H7 (cell line): ENCODE data around the gene ZNF175. TPM values are rescaled to one million over a fixed set of nuclear protein-coding genes. Genes with fewer than 3 reads are reported as not detected.

Experiments used
- DNase-seq: peaks from one replicate; pipeline ENCODE4 v3.0.0; 2012
- H3K27me3 ChIP-seq: 2 replicates; pipeline ENCODE4 v1.6.0; 2011; ENCODE audit warnings: mild to moderate bottlenecking, low read length; ENCODE audit not compliant: control insufficient read depth, insufficient read depth
- H3K36me3 ChIP-seq: replicated peaks from 2 replicates; pipeline ENCODE4 v1.5.1; 2011; ENCODE audit warnings: low read length; ENCODE audit not compliant: control insufficient read depth, insufficient read depth
- H3K4me3 ChIP-seq: 2 replicates; pipeline ENCODE4 v1.5.1; 2011; ENCODE audit warnings: low read depth, mild to moderate bottlenecking, control low read depth, low read length, moderate library complexity; ENCODE audit not compliant: insufficient read depth
- total RNA-seq: library from RNA; depleted of rRNA; stranded (reverse); fragments of >200 nt; shearing (Covaris generic); gene quantifications from 2 replicates; pipeline ENCODE4 v1.2.3, GENCODE V29; 2014

Gene ZNF175
- total RNA-seq, 1 experiment from 2014 or later = 2.4 TPM

- DNase-seq = no peak
- H3K4me3 ChIP-seq = no peak overlapping the region
- no peaks in the 10 kb centered on the region; the same call in 1 of the 2 replicates for H3K27me3 ChIP-seq
- no peaks in the 10 kb centered on the region for H3K36me3 ChIP-seq
Observed at GRCh38 chr19:51565583-51565982, 5.5 kb upstream of the ZNF175 start.

GRCh38 chr19:51566489-51567100 lies 4.5 kb upstream of the ZNF175 start:
- no peaks in the 10 kb centered on the region; the same call in 1 of the 2 replicates for H3K27me3 ChIP-seq
- no peaks in the 10 kb centered on the region for H3K36me3 ChIP-seq
- no peak for DNase-seq
- no peak overlapping the region for H3K4me3 ChIP-seq

- Histone ChIP-seq H3K4me3 (no peak overlapping the region), H3K36me3 (no peaks in the 10 kb centered on the region), H3K27me3 (no peaks in the 10 kb centered on the region; the same call in 1 of the 2 replicates)
- no peak for DNase-seq
Observed at GRCh38 chr19:51567583-51567982, 3.5 kb upstream of the ZNF175 start.

GRCh38 chr19:51568456-51568855 lies 2.6 kb upstream of the ZNF175 start:
- H3K27me3 ChIP-seq = no peaks in the 10 kb centered on the region; the same call in 1 of the 2 replicates

GRCh38 chr19:51571599-51571998 lies 516 bp downstream of the ZNF175 start:
- no peak for DNase-seq
- no peaks in the 10 kb centered on the region for H3K27me3 ChIP-seq
- peak overlapping the region; percentile 55 for H3K4me3 ChIP-seq
- H3K36me3 ChIP-seq = peaks cover 5% of the 10 kb centered on the region

More at GRCh38 chr19:51568456-51568855, 2.6 kb upstream of the ZNF175 start:
- Histone ChIP-seq H3K4me3 (no peak overlapping the region), H3K36me3 (peaks cover 5% of the 10 kb centered on the region)
- DNase-seq = no peak

- H3K4me3 ChIP-seq = no peak overlapping the region
- no peak for DNase-seq
- H3K36me3 ChIP-seq = peaks cover 5% of the 10 kb centered on the region
- H3K27me3 ChIP-seq = no peaks in the 10 kb centered on the region
Observed at GRCh38 chr19:51572410-51572809, 1.3 kb downstream of the ZNF175 start.

- no peaks in the 10 kb centered on the region for H3K27me3 ChIP-seq
- H3K4me3 ChIP-seq = no peak overlapping the region
- no peak for DNase-seq
- peaks cover 5% of the 10 kb centered on the region for H3K36me3 ChIP-seq
Observed at GRCh38 chr19:51572908-51573307, 1.8 kb downstream of the ZNF175 start.

GRCh38 chr19:51573331-51573730 lies 2.2 kb downstream of the ZNF175 start:
- H3K36me3 ChIP-seq = peaks cover 5% of the 10 kb centered on the region
- no peak for DNase-seq

GRCh38 chr19:51576850-51577249 lies 5.8 kb downstream of the ZNF175 start:
- H3K36me3 ChIP-seq = peaks cover 8% of the 10 kb centered on the region
- no peak for DNase-seq
- no peaks in the 10 kb centered on the region for H3K27me3 ChIP-seq
- no peak overlapping the region for H3K4me3 ChIP-seq

More at GRCh38 chr19:51573331-51573730, 2.2 kb downstream of the ZNF175 start:
- Histone ChIP-seq H3K27me3 (no peaks in the 10 kb centered on the region), H3K4me3 (no peak overlapping the region)

GRCh38 chr19:51586103-51586728 lies 15.1 kb downstream of the ZNF175 start:
- peaks cover 18% of the 10 kb centered on the region for H3K36me3 ChIP-seq

GRCh38 chr19:51586799-51587198 lies 15.7 kb downstream of the ZNF175 start:
- H3K27me3 ChIP-seq = no peaks in the 10 kb centered on the region
- no peak for DNase-seq
- H3K36me3 ChIP-seq = peaks cover 16% of the 10 kb centered on the region
- no peak overlapping the region for H3K4me3 ChIP-seq

More at GRCh38 chr19:51586103-51586728, 15.1 kb downstream of the ZNF175 start:
- no peak for DNase-seq
- H3K27me3 ChIP-seq = no peaks in the 10 kb centered on the region
- no peak overlapping the region for H3K4me3 ChIP-seq

GRCh38 chr19:51587264-51588191 lies 16.4 kb downstream of the ZNF175 start:
- H3K27me3 ChIP-seq = no peaks in the 10 kb centered on the region
- no peak for DNase-seq
- peaks cover 16% of the 10 kb centered on the region for H3K36me3 ChIP-seq
- no peak overlapping the region for H3K4me3 ChIP-seq

GRCh38 chr19:51589511-51589910 lies 18.4 kb downstream of the ZNF175 start:
- DNase-seq = no peak
- H3K27me3 ChIP-seq = no peaks in the 10 kb centered on the region; the same call in 1 of the 2 replicates
- H3K36me3 ChIP-seq = peaks cover 16% of the 10 kb centered on the region
- H3K4me3 ChIP-seq = no peak overlapping the region

- no peaks in the 10 kb centered on the region; the same call in 1 of the 2 replicates for H3K27me3 ChIP-seq
- no peak overlapping the region for H3K4me3 ChIP-seq
- H3K36me3 ChIP-seq = peaks cover 16% of the 10 kb centered on the region
- no peak for DNase-seq
Observed at GRCh38 chr19:51590441-51590840, 19.4 kb downstream of the ZNF175 start.
